ENCODE results near the gene DQX1.

Gene DQX1

DNA sequence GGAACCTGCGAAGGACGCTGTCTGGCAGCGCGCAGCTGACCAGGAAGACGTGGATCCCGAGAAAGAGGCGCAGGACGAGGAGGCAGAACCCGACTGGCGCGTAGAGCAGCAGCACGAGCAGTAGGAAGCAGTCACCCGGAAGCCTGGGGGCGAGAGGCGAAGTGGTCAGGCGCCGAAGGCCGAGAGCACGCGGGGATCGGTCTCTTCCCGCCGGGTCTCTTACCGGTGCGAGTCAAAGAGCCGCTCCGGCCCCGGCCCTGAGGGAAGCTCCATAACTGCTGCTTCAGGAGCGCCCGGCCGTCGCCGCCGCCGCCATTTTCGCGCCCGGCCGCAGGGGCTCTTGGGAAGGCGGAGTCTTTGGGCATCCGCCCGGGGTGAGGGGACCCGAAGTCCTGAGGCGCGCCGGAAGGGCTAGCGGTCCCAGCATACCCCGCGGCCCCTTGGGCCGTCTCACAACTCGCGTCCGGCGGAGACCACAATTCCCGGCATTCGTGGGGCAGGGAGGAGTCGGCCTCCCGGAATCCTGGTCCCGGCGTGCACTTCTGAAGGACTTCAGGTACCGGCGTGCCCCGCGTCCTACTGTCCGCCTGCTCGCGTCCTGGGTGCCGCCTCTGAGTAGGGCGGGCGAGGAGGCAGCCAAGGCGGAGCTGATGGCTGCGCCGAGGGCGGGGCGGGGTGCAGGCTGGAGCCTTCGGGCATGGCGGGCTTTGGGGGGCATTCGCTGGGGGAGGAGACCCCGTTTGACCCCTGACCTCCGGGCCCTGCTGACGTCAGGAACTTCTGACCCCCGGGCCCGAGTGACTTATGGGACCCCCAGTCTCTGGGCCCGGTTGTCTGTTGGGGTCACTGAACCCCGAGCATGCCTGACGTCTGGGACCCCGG lies 3.6 kb upstream of the DQX1 start, which contains the start of the genes AUP1 and HTRA2 (continued):
- TF ChIP-seq ZNF544 (tag by site-specific recombination; IDR thresholded peaks at IDR 0.05) = no peak
- TF ChIP-seq SP3 (tag by site-specific recombination; IDR thresholded peaks at IDR 0.05) = peak; percentile 99
- TF ChIP-seq ZNF366 (tag by site-specific recombination; conservative IDR thresholded peaks at IDR 0.05) = no peak
- peak; percentile 38; the same call in 1 of the 2 replicates for TF ChIP-seq ZSCAN30 (tag by site-specific recombination; IDR thresholded peaks at IDR 0.05)
- TF ChIP-seq ZNF561 (tag by site-specific recombination; IDR thresholded peaks at IDR 0.05; ENCODE audit: borderline replicate concordance) = no peak
- TF ChIP-seq ZNF610 (tag by site-specific recombination; IDR thresholded peaks at IDR 0.05; ENCODE audit: borderline replicate concordance) = no peak; the same call in 1 of the 2 replicates
- no peak for TF ChIP-seq ZNF362 (tag by site-specific recombination; IDR thresholded peaks at IDR 0.05)
- peak; percentile 89 for TF ChIP-seq YY1 (tag by site-specific recombination; IDR thresholded peaks at IDR 0.05)
- TF ChIP-seq ZNF398 (tag by site-specific recombination; IDR thresholded peaks at IDR 0.05) = no peak
- TF ChIP-seq ZNF76 (tag by site-specific recombination; IDR thresholded peaks at IDR 0.05; ENCODE audit: borderline replicate concordance, low read depth) = peak; percentile 99
- no peak for TF ChIP-seq ZNF830 (tag by site-specific recombination; IDR thresholded peaks at IDR 0.05; ENCODE audit: low read depth)
- peak; percentile 85 for TF ChIP-seq ZXDB (tag by site-specific recombination; IDR thresholded peaks at IDR 0.05)
- no peak for TF ChIP-seq KLF10 (tag by site-specific recombination; IDR thresholded peaks at IDR 0.05)
- no peak for TF ChIP-seq ZNF169 (tag by site-specific recombination; IDR thresholded peaks at IDR 0.05)
- no peak for TF ChIP-seq ZNF292 (tag by site-specific recombination; IDR thresholded peaks at IDR 0.05; ENCODE audit: borderline replicate concordance, low read depth)
- TF ChIP-seq KLF7 (tag by site-specific recombination; IDR thresholded peaks at IDR 0.05; ENCODE audit: borderline replicate concordance) = peak; percentile 8; the same call in 1 of the 2 replicates
- peak; percentile 77; the same call in 1 of the 2 replicates for TF ChIP-seq OVOL3 (tag by site-specific recombination; IDR thresholded peaks at IDR 0.05)
- TF ChIP-seq ZNF580 (tag by site-specific recombination; IDR thresholded peaks at IDR 0.05) = no peak
- peak; percentile 10; the same call in 1 of the 2 replicates for TF ChIP-seq KLF1 (tag by site-specific recombination; IDR thresholded peaks at IDR 0.05)
- TF ChIP-seq ZBTB17 (tag by site-specific recombination; IDR thresholded peaks at IDR 0.05) = peak; percentile 88
- TF ChIP-seq ZNF394 (tag by site-specific recombination; IDR thresholded peaks at IDR 0.05; ENCODE audit: borderline replicate concordance) = peak; percentile 67; the same call in 1 of the 2 replicates
- 0 out of 2 replicates have a peak, but pooled peaks have one; percentile 48 for TF ChIP-seq IKZF3 (tag by site-specific recombination; IDR thresholded peaks at IDR 0.05)
- no peak for TF ChIP-seq ZNF311 (tag by site-specific recombination; IDR thresholded peaks at IDR 0.05; ENCODE audit: borderline replicate concordance)
- TF ChIP-seq, protein P1, sequence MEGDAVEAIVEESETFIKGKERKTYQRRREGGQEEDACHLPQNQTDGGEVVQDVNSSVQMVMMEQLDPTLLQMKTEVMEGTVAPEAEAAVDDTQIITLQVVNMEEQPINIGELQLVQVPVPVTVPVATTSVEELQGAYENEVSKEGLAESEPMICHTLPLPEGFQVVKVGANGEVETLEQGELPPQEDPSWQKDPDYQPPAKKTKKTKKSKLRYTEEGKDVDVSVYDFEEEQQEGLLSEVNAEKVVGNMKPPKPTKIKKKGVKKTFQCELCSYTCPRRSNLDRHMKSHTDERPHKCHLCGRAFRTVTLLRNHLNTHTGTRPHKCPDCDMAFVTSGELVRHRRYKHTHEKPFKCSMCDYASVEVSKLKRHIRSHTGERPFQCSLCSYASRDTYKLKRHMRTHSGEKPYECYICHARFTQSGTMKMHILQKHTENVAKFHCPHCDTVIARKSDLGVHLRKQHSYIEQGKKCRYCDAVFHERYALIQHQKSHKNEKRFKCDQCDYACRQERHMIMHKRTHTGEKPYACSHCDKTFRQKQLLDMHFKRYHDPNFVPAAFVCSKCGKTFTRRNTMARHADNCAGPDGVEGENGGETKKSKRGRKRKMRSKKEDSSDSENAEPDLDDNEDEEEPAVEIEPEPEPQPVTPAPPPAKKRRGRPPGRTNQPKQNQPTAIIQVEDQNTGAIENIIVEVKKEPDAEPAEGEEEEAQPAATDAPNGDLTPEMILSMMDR (tag by site-specific recombination; IDR thresholded peaks at IDR 0.05) = no peak
- TF ChIP-seq ZNF175 (tag by site-specific recombination; IDR thresholded peaks at IDR 0.05) = no peak
- no peak; the same call in none of the 2 replicates for TF ChIP-seq SP7 (tag by site-specific recombination; IDR thresholded peaks at IDR 0.05)
- TF ChIP-seq ZBTB8A (tag by site-specific recombination; IDR thresholded peaks at IDR 0.05) = peak; percentile 91
- TF ChIP-seq PRDM1 (tag by site-specific recombination; IDR thresholded peaks at IDR 0.05) = no peak
- TF ChIP-seq ZNF624 (tag by site-specific recombination; IDR thresholded peaks at IDR 0.05) = no peak
- TF ChIP-seq, protein P2, sequence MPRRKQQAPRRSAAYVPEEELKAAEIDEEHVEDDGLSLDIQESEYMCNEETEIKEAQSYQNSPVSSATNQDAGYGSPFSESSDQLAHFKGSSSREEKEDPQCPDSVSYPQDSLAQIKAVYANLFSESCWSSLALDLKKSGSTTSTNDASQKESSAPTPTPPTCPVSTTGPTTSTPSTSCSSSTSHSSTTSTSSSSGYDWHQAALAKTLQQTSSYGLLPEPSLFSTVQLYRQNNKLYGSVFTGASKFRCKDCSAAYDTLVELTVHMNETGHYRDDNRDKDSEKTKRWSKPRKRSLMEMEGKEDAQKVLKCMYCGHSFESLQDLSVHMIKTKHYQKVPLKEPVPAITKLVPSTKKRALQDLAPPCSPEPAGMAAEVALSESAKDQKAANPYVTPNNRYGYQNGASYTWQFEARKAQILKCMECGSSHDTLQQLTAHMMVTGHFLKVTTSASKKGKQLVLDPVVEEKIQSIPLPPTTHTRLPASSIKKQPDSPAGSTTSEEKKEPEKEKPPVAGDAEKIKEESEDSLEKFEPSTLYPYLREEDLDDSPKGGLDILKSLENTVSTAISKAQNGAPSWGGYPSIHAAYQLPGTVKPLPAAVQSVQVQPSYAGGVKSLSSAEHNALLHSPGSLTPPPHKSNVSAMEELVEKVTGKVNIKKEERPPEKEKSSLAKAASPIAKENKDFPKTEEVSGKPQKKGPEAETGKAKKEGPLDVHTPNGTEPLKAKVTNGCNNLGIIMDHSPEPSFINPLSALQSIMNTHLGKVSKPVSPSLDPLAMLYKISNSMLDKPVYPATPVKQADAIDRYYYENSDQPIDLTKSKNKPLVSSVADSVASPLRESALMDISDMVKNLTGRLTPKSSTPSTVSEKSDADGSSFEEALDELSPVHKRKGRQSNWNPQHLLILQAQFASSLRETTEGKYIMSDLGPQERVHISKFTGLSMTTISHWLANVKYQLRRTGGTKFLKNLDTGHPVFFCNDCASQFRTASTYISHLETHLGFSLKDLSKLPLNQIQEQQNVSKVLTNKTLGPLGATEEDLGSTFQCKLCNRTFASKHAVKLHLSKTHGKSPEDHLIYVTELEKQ (tag by site-specific recombination; IDR thresholded peaks at IDR 0.05; ENCODE audit: borderline replicate concordance) = no peak
- TF ChIP-seq ZNF155 (tag by site-specific recombination; IDR thresholded peaks at IDR 0.05) = no peak
- no peak for TF ChIP-seq ZNF514 (tag by site-specific recombination; IDR thresholded peaks at IDR 0.05)
